AG04450 (cell line): Measurements from ENCODE around the gene NKX1-2. TPM values are rescaled to one million over a fixed set of nuclear protein-coding genes. Genes with fewer than 3 reads are reported as not detected.
"Not testable (repeated sequence)": the region's sequence is repeated elsewhere in the genome, so short reads cannot be mapped to it uniquely, and the experiment has no call there.

Experiments used
- CTCF ChIA-PET: fragments of 300-600, 350-600 bp; formaldehyde crosslinking; extraction: SDS; loops from one replicate; lab custom pipeline; 2022; ENCODE audit warnings: antibody characterized with exemption, inconsistent platforms; lab: Charles Lee
- POLR2A ChIA-PET: fragments of 350-600 bp; formaldehyde crosslinking; extraction: SDS; loops from one replicate; lab custom pipeline; 2021; ENCODE audit warnings: antibody characterized with exemption, inconsistent platforms; lab: Yijun Ruan, JAX
- DNase-seq: peaks from one replicate; pipeline ENCODE4 v3.0.0-alpha.2; 2011; ENCODE audit warnings: low read depth, low spot score
- H3K27ac ChIP-seq: one replicate; pipeline ENCODE4 v1.5.1; 2012; ENCODE audit warnings: low read depth, low read length, control low read depth
- H3K27me3 ChIP-seq: one replicate; pipeline ENCODE4 v1.6.0; 2012; ENCODE audit warnings: low read length; ENCODE audit not compliant: control insufficient read depth, insufficient read depth
- H3K4me3 ChIP-seq: 2 replicates; pipeline ENCODE4 v1.5.1; 2011; ENCODE audit warnings: mild to moderate bottlenecking, low read depth, low read length, control low read depth
- H3K9me3 ChIP-seq: 2 replicates; pipeline ENCODE4 v1.5.1; 2012; ENCODE audit warnings: low read length; ENCODE audit not compliant: control insufficient read depth, insufficient read depth
- CTCF ChIP-seq: IDR thresholded peaks from 2 replicates; pipeline ENCODE4 v1.5.1; 2011; ENCODE audit warnings: low read depth, low read length, control low read depth, inconsistent platforms
- polyA plus RNA-seq: library from polyadenylated mRNA; depleted of rRNA; stranded (reverse); fragments of >200 nt; gene quantifications from 2 replicates; pipeline ENCODE4 v1.2.3, GENCODE V29; 2011

The NKX1-2 gene
- polyA plus RNA-seq, 1 experiment, result not detected

GRCh38 chr10:124448696-124449169 is 1.1 kb downstream of the NKX1-2 start:
- Histone ChIP-seq H3K4me3 (no peak overlapping the region), H3K9me3 (no peaks in the 10 kb centered on the region; the same call in 1 of the 2 replicates), H3K27ac (no peak overlapping the region), H3K27me3 (peaks cover 87% of the 10 kb centered on the region)
- TF ChIP-seq CTCF, result no peak
- no peak for DNase-seq
- CTCF ChIA-PET, result no interaction called here
- POLR2A ChIA-PET, result no interaction called here

GRCh38 chr10:124447751-124448466 is 1.9 kb downstream of the NKX1-2 start:
- peaks cover 83% of the 10 kb centered on the region for H3K27me3 ChIP-seq
- H3K27ac ChIP-seq, result no peak overlapping the region
- no peak for TF ChIP-seq CTCF
- CTCF ChIA-PET, result no interaction called here
- POLR2A ChIA-PET, result no interaction called here
- H3K9me3 ChIP-seq, result no peaks in the 10 kb centered on the region; the same call in 1 of the 2 replicates
- no peak overlapping the region for H3K4me3 ChIP-seq
- no peak for DNase-seq

GRCh38 chr10:124446830-124447750 is 2.7 kb downstream of the NKX1-2 start:
- CTCF ChIA-PET, result no interaction called here
- no peak overlapping the region for H3K4me3 ChIP-seq
- POLR2A ChIA-PET, result no interaction called here
- no peak overlapping the region for H3K27ac ChIP-seq
- DNase-seq, result no peak
- peaks cover 76% of the 10 kb centered on the region for H3K27me3 ChIP-seq
- TF ChIP-seq CTCF, result no peak
- H3K9me3 ChIP-seq, result no peaks in the 10 kb centered on the region; the same call in 1 of the 2 replicates

- H3K27me3 ChIP-seq, result peaks cover 30% of the 10 kb centered on the region
- CTCF ChIA-PET, H3K27ac ChIP-seq, H3K9me3 ChIP-seq, H3K4me3 ChIP-seq, DNase-seq: not testable (repeated sequence)
- POLR2A ChIA-PET, result interaction anchor here (0.7 kb wide), 1 partner anchor 13 kb away, joined by 4 read pairs; no protein-coding TSS in a partner anchor
These were observed 8.1 kb downstream of the NKX1-2 start for GRCh38 chr10:124441694-124442093.

- CTCF ChIA-PET, result interaction anchor here (0.6 kb wide), 1 partner anchor 1697 kb away, joined by 3 read pairs; no protein-coding TSS in a partner anchor
- DNase-seq, result no peak
- H3K4me3 ChIP-seq, result no peak overlapping the region
- POLR2A ChIA-PET, result no interaction called here
- TF ChIP-seq CTCF, result no peak
- peaks cover 2% of the 10 kb centered on the region for H3K27me3 ChIP-seq
- no peaks in the 10 kb centered on the region for H3K9me3 ChIP-seq
- no peak overlapping the region for H3K27ac ChIP-seq
These were observed 13.6 kb downstream of the NKX1-2 start for GRCh38 chr10:124436191-124436638.

- DNase-seq, H3K9me3 ChIP-seq, H3K4me3 ChIP-seq, POLR2A ChIA-PET, CTCF ChIA-PET, H3K27ac ChIP-seq, H3K27me3 ChIP-seq: not testable (repeated sequence)
These were observed 14.2 kb downstream of the NKX1-2 start for GRCh38 chr10:124435683-124436082.
